Stimulated activated CD8-positive, alpha-beta memory T cell treated with anti-CD3 and anti-CD28 coated beads, Interleukin-12 subunit alpha, Interleukin-12 subunit beta, amount 100 ng/mL, for 24 hours (primary cell): ENCODE results near the gene CADM2.
"Not testable (repeated sequence)": the region's sequence is repeated elsewhere in the genome, so short reads cannot be mapped to it uniquely, and the experiment has no call there.

ENCODE experiments used
- DNase-seq: peaks from one replicate; pipeline ENCODE4 v3.0.0-alpha.2; 2020; ENCODE audit errors: extremely low read depth

CADM2 gene

GRCh38 chr3:85670634-85671205 lies 711.9 kb downstream of the CADM2 start:
- no peak for DNase-seq

GRCh38 chr3:85672761-85673160 lies 714.0 kb downstream of the CADM2 start:
- DNase-seq, result no peak

- no peak for DNase-seq
Observed at GRCh38 chr3:85678713-85679112, 719.9 kb downstream of the CADM2 start.

- DNase-seq, result no peak
Observed at GRCh38 chr3:85681906-85682305, 723.1 kb downstream of the CADM2 start.

GRCh38 chr3:85691196-85691595 lies 732.4 kb downstream of the CADM2 start:
- no peak for DNase-seq

- DNase-seq, result no peak
Observed at GRCh38 chr3:85697156-85697555, 738.4 kb downstream of the CADM2 start.

GRCh38 chr3:85706130-85706529 lies 747.3 kb downstream of the CADM2 start:
- no peak for DNase-seq

- DNase-seq, result not testable (repeated sequence)
Observed at GRCh38 chr3:85708325-85708724, 749.5 kb downstream of the CADM2 start.

- DNase-seq, result no peak
Observed at GRCh38 chr3:85709346-85709892, 750.6 kb downstream of the CADM2 start.

- DNase-seq, result no peak
Observed at GRCh38 chr3:85710490-85710889, 751.7 kb downstream of the CADM2 start.

GRCh38 chr3:85721409-85722145 lies 762.8 kb downstream of the CADM2 start:
- DNase-seq, result no peak

- DNase-seq, result no peak
Observed at GRCh38 chr3:85725809-85726208, 767.0 kb downstream of the CADM2 start.

GRCh38 chr3:85726241-85726640 lies 767.5 kb downstream of the CADM2 start:
- DNase-seq, result no peak

GRCh38 chr3:85737846-85738245 lies 779.1 kb downstream of the CADM2 start:
- DNase-seq, result no peak

GRCh38 chr3:85740561-85740960 lies 781.8 kb downstream of the CADM2 start:
- DNase-seq, result no peak

GRCh38 chr3:85758442-85758841 lies 799.7 kb downstream of the CADM2 start:
- no peak for DNase-seq

GRCh38 chr3:85760342-85760741 lies 801.6 kb downstream of the CADM2 start:
- no peak for DNase-seq

GRCh38 chr3:85780806-85781205 lies 822.0 kb downstream of the CADM2 start:
- DNase-seq, result no peak

GRCh38 chr3:85781806-85782205 lies 823.0 kb downstream of the CADM2 start:
- DNase-seq, result no peak

- no peak for DNase-seq
Observed at GRCh38 chr3:85783291-85783690, 824.5 kb downstream of the CADM2 start.

GRCh38 chr3:85785766-85786165 lies 827.0 kb downstream of the CADM2 start:
- no peak for DNase-seq

- DNase-seq, result no peak
Observed at GRCh38 chr3:85790445-85791030, 831.7 kb downstream of the CADM2 start.

- DNase-seq, result no peak
Observed at GRCh38 chr3:85796140-85796539, 837.4 kb downstream of the CADM2 start.
